Right forelimb (tissue), 1 donor: ENCODE data around the gene PCDHB2.
A peak's percentile ranks its signal among the peaks of the same experiment; 100 is the strongest.
"Not testable (repeated sequence)": the region's sequence is repeated elsewhere in the genome, so short reads cannot be mapped to it uniquely, and the experiment has no call there.

Experiments
- DNase-seq: peaks from one replicate; pipeline ENCODE4 v3.0.0-alpha.2; 2018

Gene PCDHB2

DNA sequence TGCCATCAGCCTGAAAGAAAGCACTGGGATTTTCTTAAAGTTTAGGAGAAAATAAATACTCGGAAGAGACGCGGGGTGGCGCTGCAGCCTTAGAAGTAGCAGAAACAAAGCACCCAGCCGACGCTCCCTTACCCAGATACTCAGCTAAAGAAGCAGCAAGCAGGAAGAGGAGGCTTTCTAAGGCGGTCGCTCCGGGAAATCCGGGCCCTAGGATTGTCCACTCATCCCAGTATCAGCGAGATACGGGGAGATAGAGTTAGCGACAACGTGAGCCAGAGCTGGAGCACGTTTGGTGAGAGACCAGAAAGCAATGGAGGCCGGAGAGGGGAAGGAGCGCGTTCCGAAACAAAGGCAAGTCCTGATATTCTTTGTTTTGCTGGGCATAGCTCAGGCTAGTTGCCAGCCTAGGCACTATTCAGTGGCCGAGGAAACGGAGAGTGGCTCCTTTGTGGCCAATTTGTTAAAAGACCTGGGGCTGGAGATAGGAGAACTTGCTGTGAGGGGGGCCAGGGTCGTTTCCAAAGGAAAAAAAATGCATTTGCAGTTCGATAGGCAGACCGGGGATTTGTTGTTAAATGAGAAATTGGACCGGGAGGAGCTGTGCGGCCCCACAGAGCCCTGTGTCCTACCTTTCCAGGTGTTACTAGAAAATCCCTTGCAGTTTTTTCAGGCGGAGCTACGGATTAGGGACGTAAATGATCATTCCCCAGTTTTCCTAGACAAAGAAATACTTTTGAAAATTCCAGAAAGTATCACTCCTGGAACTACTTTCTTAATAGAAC, at the start of gene PCDHB2:
PCDHB2 (plus strand) TSS at position 135 of the 782 bp plus-strand sequence; CDS start at position 311, 176 bp downstream.
- peak; percentile 50 for DNase-seq

DNA sequence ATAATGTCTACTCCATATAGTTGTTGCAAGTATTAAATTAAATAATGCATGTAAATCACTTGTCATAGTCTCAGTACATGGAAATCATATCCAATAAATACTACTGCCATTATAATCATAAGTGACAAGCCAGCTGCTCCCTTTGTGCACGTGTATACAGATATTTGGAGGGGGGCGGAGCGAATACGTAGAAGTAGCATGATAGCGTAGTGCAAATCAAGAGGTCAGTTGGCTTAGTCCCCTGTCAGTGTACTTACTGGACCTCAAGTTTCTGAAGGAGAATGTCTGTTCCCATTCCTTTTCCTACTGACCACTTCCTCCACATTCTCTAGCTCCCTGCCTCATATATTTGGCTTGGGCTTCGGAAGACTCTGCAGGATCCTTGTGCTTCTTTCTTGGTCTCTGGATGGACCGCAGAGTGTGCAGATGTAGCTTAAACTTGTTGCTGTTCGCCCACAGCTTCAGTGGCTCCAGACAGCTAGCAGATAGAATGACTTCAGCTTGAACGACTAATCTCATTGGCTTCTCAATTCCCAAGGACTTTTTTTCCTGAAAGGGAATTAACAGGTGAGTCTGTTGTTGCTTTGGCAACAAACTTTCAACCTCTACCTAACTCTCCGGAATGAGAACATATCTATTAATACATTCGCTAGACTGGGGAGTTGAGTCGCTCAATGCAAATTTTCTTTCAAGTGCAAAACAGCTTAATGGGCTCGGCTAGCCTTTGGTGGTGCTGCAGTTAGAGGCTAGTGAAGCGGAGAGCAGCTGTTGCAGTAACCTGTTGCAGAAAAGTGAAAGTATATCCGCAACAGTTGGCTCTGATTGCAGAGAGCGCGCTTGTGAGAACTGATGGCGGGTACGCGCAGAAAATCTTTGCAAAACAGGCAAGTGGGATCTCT, 43.5 kb upstream of the PCDHB2 start, which contains the start of gene PCDHB1:
PCDHB1 (plus strand) TSS at position 753 of the 899 bp plus-strand sequence; CDS start at position 850, 97 bp downstream.
- no peak for DNase-seq

DNA sequence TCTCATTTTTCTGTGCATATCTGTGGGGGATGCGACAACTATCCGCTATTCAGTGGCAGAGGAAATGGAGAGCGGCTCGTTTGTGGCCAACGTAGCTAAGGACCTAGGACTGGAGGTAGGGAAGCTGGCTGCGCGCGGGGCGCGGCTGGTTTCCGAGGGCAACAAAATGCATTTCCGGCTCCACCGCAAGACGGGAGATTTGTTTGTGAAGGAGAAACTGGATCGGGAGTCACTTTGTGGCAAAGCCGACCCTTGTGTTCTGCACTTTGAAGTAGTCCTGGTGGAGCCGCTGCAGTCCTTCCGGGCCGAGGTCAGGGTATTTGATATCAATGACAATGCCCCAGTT, 42.9 kb upstream of the PCDHB2 start:
- no peak for DNase-seq

DNA sequence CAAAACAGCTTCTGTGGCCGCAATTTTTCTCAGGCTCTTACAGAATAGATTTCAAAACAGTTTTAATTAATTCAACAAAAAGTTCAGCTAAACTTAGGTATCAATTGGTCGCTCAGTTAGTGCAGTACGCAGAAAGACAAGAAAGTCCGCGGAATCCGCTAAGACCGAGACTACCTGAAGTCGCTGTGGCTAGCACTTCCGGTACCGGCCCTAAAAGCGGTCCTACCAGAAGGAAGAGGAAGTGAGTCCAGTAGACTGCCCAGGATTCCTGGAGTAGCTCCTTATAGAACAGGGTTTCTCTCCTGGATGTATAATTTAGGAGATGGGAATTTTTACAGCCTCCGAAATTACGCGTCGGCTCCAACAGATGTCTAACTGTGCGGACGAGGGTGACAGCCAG, 16.6 kb upstream of the PCDHB2 start:
- no peak for DNase-seq

DNA sequence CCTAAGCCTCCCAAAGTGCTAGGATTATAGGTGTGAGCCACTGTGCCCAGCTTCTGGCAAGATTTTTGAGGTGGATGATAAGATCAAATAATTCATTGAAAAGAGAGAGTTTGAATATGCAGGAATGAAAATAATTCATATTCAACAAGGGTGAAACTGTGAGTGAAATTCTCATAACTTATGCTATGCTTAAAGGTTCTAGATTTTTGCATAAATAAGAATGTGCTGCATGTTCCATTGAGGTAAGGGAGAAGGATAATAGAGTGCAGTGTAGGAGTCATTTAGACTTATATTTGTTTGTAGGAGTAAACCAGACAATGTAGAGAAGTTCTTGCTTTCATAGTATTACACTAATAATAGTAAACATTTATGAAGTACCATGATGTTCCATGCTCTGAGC, 12.2 kb upstream of the PCDHB2 start:
- DNase-seq = no peak

DNA sequence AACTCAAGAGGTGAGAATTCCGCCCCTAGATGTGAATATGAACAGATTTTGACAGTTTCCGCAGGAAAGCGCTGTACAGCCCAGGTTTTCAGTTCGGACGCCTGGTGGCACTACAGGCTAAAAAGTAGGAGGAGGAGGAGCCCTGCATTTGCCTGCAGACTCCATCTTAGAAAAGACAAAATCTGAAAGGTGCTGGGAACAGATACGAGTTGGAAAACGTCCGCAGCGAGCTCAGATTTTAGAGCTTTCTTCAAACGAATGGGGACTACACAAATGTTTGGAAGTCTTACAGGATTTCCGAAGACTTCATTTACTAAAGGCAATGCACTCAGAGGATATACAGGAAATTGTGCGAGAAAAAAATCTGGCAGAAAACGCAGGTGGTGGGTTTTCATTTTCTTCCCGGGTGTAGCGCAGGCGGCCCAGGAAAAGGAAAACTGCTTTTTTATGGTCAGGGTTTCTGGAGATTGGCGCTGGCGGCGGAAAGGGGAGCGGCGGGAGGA, 9.9 kb upstream of the PCDHB2 start:
- DNase-seq = no peak

DNA sequence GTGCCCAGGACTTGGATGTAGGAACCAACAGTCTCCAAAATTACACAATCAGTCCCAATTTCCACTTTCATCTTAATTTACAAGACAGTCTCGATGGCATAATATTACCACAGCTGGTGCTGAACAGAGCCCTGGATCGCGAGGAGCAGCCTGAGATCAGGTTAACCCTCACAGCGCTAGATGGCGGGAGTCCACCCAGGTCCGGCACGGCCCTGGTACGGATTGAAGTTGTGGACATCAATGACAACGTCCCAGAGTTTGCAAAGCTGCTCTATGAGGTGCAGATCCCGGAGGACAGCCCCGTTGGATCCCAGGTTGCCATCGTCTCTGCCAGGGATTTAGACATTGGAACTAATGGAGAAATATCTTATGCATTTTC, 837 bp downstream of the PCDHB2 start:
- DNase-seq = no peak

DNA sequence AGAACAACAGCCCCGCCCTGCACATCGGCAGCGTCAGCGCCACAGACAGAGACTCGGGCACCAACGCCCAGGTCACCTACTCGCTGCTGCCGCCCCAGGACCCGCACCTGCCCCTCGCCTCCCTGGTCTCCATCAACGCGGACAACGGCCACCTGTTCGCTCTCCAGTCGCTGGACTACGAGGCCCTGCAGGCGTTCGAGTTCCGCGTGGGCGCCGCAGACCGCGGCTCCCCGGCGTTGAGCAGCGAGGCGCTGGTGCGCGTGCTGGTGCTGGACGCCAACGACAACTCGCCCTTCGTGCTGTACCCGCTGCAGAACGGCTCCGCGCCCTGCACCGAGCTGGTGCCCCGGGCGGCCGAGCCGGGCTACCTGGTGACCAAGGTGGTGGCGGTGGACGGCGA, 1.8 kb downstream of the PCDHB2 start:
- DNase-seq = not testable (repeated sequence)

DNA sequence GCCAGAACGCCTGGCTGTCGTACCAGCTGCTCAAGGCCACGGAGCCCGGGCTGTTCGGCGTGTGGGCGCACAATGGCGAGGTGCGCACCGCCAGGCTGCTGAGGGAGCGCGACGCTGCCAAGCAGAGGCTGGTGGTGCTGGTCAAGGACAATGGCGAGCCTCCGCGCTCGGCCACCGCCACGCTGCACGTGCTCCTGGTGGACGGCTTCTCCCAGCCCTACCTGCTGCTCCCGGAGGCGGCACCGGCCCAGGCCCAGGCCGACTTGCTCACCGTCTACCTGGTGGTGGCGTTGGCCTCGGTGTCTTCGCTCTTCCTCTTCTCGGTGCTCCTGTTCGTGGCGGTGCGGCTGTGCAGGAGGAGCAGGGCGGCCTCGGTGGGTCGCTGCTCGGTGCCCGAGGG, 2.2 kb downstream of the PCDHB2 start:
- DNase-seq = not testable (repeated sequence)

DNA sequence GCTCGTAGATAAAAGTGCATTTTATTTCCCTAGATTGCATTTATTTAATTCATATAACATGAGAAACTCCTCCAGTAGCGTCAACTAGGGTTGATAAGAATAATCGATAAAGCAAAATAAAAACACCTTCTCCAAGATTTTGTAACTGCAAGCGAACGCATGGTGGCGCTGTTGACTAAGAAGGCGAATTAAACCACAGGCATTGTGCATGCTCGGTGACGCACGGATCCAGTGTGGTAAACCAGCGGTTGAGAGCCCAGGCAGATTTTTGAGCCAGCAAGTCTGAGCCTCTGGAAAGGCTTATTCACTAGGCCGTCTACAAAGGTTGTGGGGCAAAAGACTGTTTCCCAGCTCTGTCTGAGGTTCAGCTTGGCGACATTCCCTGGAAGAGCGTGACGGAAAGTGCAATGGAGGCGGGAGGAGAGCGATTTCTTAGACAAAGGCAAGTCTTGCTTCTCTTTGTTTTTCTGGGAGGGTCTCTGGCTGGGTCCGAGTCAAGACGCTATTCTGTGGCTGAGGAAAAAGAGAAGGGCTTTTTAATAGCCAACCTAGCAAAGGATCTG, 5.9 kb downstream of the PCDHB2 start, which contains the start of gene PCDHB3:
PCDHB3 (plus strand) TSS at position 231 of the 563 bp plus-strand sequence; CDS start at position 408, 177 bp downstream.
- no peak for DNase-seq

DNA sequence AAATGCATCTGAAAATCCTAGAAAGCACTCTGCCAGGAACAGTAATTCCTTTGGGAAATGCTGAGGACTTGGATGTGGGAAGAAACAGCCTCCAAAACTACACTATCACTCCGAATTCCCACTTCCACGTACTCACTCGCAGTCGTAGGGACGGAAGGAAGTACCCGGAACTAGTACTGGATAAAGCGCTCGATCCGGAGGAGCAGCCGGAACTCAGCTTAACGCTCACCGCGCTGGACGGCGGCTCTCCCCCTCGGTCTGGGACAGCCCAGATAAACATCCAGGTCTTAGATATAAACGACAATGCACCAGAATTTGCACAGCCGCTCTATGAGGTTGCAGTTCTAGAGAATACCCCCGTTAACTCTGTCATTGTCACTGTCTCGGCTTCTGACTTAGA, 6.6 kb downstream of the PCDHB2 start:
- no peak for DNase-seq

DNA sequence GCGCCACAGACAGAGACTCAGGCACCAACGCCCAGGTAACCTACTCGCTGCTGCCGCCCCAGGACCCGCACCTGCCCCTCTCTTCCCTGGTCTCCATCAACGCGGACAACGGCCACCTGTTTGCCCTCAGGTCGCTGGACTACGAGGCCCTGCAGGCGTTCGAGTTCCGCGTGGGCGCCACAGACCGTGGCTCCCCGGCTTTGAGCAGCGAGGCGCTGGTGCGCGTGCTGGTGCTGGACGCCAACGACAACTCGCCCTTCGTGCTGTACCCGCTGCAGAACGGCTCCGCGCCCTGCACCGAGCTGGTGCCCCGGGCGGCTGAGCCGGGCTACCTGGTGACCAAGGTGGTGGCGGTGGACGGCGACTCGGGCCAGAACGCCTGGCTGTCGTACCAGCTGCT, 7.7 kb downstream of the PCDHB2 start:
- not testable (repeated sequence) for DNase-seq

DNA sequence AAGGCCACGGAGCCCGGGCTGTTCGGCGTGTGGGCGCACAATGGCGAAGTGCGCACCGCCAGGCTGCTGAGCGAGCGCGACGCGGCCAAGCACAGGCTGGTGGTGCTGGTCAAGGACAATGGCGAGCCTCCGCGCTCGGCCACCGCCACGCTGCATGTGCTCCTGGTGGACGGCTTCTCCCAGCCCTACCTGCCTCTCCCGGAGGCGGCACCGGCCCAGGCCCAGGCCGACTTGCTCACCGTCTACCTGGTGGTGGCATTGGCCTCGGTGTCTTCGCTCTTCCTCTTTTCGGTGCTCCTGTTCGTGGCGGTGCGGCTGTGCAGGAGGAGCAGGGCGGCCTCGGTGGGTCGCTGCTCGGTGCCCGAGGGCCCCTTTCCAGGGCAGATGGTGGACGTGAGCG, 8.1 kb downstream of the PCDHB2 start:
- not testable (repeated sequence) for DNase-seq

DNA sequence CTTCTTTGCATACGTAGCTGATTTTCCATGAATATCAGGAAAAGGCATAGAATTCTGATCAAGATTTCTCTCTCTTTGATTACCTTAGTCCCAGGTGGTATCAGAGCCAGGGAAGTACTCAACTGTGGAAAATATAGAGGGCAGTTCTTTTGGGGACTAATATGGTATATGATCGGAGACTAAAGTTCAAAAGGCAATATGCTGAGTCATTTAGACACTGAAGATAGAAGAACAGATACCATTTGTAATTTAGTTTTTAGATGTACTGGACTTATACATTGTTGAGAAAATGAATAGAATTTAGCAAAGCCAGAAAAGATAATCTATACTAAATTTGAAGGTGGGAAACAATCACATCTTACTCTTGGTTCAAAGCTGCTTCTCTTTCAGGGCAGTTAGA, 10.9 kb downstream of the PCDHB2 start:
- no peak for DNase-seq

DNA sequence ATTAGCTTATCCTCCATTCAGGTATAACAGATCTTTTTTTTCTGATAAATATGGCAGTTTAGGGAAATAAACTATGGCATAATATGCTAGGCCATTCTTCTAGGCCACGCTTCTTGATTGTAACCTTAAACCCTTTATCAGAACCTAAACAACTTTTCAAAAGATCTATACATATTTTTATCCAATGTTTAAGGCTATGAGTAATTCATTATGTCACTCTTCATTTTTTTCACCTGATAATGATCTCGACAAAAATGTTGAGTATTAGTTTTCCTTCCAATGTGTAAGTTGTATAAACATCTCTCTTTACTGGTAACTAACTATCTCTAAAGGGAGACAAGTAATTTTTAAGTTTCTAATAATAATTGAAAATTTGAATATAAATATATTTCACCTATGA, 24.8 kb downstream of the PCDHB2 start:
- no peak for DNase-seq

DNA sequence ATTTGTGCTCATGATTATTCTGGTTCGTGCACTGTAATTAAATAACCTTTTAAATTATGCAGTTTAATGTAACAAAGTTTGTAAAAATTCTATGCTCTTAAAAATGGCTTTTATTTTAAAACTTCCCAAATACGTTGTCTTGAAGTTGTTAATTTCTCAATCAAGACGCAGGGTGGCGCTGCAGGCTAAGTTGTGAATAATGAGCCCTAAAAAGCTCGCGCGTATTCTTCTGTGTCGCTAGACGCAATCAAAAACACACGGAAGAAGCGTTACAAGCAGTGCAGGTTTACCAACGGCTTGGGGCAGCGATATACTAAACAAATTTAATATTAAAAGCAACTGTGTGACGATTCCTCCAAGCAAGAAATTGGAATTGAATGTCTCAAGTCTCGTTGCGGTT, 27.1 kb downstream of the PCDHB2 start, which contains the start of gene PCDHB4:
PCDHB4 (plus strand) TSS at position 256 of the 400 bp plus-strand sequence. CDS start 181 bp downstream, outside the sequence.
- DNase-seq = no peak

DNA sequence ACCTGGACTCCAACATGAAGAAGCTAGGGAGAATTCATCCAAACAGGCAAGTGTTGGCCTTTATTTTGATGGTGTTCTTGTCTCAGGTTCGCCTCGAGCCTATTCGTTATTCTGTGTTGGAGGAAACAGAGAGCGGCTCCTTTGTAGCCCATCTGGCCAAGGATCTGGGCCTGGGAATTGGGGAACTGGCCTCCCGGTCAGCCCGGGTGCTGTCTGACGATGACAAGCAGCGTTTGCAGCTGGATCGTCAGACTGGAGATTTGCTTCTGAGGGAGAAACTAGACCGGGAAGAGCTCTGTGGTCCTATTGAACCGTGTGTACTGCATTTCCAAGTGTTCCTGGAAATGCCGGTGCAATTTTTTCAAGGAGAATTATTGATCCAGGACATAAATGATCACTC, 27.6 kb downstream of the PCDHB2 start:
- no peak for DNase-seq

DNA sequence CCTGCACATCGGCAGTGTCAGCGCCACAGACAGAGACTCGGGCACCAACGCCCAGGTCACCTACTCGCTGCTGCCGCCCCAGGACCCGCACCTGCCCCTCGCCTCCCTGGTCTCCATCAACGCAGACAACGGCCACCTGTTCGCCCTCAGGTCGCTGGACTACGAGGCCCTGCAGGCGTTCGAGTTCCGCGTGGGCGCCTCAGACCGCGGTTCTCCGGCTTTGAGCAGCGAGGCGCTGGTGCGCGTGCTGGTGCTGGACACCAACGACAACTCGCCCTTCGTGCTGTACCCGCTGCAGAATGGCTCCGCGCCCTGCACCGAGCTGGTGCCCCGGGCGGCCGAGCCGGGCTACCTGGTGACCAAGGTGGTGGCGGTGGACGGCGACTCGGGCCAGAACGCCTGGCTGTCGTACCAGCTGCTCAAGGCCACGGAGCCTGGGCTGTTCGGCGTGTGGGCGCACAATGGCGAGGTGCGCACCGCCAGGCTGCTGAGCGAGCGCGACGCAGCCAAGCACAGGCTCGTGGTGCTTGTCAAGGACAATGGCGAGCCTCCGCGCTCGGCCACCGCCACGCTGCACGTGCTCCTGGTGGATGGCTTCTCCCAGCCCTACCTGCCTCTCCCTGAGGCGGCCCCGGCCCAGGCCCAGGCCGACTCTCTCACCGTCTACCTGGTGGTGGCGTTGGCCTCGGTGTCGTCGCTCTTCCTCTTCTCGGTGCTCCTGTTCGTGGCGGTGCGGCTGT, 29.2 kb downstream of the PCDHB2 start:
- not testable (repeated sequence) for DNase-seq

DNA sequence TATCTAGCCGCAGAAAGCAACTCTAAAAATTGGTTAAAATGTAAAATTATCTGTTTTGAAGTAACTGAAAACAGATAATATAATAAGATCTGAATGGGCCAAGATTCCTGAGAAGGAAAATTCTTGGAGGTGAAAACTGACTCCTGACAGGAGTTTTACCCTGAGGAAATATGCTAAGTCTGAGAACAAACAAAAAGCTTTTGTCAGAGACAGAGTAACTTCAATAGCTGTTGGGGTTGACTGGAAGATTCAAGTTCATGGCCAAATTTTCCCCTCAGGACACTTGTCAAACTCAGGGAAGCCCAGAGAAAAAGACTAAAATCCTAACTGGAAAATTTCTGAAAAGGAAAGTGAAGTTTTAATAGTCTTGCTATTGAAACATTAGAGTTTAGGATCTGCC, 32.9 kb downstream of the PCDHB2 start:
- DNase-seq = no peak

DNA sequence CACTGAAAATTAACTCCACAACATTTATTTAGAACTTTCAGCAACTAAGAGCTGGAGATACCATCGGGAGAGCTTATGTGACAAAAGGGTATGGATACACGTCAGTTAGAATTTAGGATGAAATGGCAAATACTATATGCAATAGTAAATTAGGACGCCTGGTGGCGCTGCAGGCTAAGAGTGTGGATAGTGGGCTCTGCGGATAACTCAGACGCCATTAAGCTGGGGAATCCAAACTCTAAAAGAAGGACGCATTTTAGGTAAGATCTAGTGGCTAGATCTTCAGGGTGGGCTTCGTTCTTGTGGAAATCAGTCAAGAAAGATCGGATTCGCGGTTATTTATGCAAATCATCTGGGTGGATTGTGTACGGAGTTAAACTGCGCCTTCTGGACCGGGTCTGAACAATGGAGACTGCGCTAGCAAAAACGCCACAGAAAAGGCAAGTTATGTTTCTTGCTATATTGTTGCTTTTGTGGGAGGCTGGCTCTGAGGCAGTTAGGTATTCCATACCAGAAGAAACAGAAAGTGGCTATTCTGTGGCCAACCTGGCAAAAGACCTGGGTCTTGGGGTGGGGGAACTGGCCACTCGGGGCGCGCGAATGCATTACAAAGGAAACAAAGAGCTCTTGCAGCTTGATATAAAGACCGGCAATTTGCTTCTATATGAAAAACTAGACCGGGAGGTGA, 40.8 kb downstream of the PCDHB2 start, which contains the start of gene PCDHB5:
PCDHB5 (plus strand) TSS at position 177 of the 688 bp plus-strand sequence; CDS start at position 406, 229 bp downstream.
- DNase-seq = no peak

DNA sequence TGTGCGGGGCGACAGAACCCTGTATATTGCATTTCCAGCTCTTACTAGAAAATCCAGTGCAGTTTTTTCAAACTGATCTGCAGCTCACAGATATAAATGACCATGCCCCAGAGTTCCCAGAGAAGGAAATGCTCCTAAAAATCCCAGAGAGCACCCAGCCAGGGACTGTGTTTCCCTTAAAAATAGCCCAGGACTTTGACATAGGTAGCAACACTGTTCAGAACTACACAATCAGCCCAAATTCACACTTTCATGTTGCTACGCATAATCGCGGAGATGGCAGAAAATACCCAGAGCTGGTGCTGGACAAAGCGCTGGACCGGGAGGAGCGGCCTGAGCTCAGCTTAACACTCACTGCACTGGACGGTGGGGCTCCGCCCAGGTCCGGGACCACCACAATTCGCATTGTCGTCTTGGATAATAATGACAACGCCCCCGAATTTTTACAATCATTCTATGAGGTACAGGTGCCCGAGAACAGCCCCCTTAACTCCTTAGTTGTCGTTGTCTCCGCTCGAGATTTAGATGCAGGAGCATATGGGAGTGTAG, 41.4 kb downstream of the PCDHB2 start:
- no peak for DNase-seq
